ENCODE measurements around the gene NFATC2.

The NFATC2 gene

GRCh38 chr20:51352791-51353190 is 189.7 kb downstream of the NFATC2 start:
- no peak overlapping the region for H3K27ac ChIP-seq (ENCODE audit: low read length)
- no peak overlapping the region for H2AFZ ChIP-seq (ENCODE audit: low read depth, low read length)
- peaks cover 6% of the 10 kb centered on the region; the same call in 1 of the 2 replicates for H3K27me3 ChIP-seq (ENCODE audit: low read depth, low read length)
- H3K9ac ChIP-seq (ENCODE audit: low read length): no peak overlapping the region
- H3K4me2 ChIP-seq (ENCODE audit: low read length): no peak overlapping the region
- H3K4me3 ChIP-seq (ENCODE audit: low read length): no peak overlapping the region
- H3K36me3 ChIP-seq (replicated peaks; ENCODE audit: low read depth, low read length): no peaks in the 10 kb centered on the region
- H3K9me3 ChIP-seq (ENCODE audit: insufficient read depth, low read length): no peaks in the 10 kb centered on the region
- H3K4me1 ChIP-seq (ENCODE audit: low read length): no peaks in the 10 kb centered on the region
- no peaks in the 10 kb centered on the region for H4K20me1 ChIP-seq (ENCODE audit: insufficient read depth, low read length)
- no peaks in the 10 kb centered on the region for H3K79me2 ChIP-seq (ENCODE audit: low read length)
- no peak for TF ChIP-seq EZH2phosphoT487 (IDR thresholded peaks at IDR 0.05; ENCODE audit: low read depth)
- TF ChIP-seq, protein P1, sequence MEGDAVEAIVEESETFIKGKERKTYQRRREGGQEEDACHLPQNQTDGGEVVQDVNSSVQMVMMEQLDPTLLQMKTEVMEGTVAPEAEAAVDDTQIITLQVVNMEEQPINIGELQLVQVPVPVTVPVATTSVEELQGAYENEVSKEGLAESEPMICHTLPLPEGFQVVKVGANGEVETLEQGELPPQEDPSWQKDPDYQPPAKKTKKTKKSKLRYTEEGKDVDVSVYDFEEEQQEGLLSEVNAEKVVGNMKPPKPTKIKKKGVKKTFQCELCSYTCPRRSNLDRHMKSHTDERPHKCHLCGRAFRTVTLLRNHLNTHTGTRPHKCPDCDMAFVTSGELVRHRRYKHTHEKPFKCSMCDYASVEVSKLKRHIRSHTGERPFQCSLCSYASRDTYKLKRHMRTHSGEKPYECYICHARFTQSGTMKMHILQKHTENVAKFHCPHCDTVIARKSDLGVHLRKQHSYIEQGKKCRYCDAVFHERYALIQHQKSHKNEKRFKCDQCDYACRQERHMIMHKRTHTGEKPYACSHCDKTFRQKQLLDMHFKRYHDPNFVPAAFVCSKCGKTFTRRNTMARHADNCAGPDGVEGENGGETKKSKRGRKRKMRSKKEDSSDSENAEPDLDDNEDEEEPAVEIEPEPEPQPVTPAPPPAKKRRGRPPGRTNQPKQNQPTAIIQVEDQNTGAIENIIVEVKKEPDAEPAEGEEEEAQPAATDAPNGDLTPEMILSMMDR (IDR thresholded peaks at IDR 0.05; ENCODE audit: low read depth, low read length): no peak

DNA sequence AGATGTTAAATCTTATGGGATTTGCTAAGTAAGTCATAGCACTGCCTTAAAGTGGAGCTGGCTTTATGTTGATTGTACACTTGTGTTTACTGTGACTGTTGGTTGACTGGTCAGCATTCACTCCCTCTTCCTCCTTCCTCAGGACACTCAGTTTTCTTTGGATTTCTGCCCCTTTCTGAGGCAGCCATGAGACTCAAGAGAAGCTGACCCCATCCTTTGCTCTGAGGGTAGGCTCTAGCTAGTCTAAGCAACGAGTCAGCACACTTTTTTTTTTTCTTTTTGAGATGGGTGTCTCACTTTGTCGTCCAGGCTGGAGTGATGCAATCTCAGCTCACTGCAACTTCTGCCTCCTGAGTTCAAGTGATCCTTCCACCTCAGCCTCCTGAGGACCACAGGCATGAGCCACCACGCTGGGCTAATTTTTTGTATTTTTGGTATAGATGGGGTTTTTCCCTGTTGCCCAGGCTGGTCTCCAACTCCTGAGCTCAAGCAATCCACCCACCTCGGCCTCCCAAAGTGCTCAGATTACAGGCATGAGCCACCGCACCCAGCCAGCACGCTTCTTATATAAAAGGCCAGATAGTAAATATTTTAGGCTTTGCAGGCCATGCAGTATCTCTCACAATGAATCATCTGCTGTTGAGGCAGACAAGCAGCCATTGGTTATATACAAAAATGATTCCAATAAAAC is 191.4 kb downstream of the NFATC2 start:
- no peaks in the 10 kb centered on the region for H3K36me3 ChIP-seq (replicated peaks; ENCODE audit: low read depth, low read length)
- TF ChIP-seq, protein P1 (IDR thresholded peaks at IDR 0.05; ENCODE audit: low read depth, low read length): no peak
- no peak for TF ChIP-seq EZH2phosphoT487 (IDR thresholded peaks at IDR 0.05; ENCODE audit: low read depth)
- H3K4me3 ChIP-seq (ENCODE audit: low read length): no peak overlapping the region
- H2AFZ ChIP-seq (ENCODE audit: low read depth, low read length): no peak overlapping the region
- no peaks in the 10 kb centered on the region for H3K79me2 ChIP-seq (ENCODE audit: low read length)
- H4K20me1 ChIP-seq (ENCODE audit: insufficient read depth, low read length): no peaks in the 10 kb centered on the region
- H3K9ac ChIP-seq (ENCODE audit: low read length): no peak overlapping the region
- 0 out of 2 replicates have a peak, but pooled peaks cover 12% of the 10 kb centered on the region for H3K27me3 ChIP-seq (ENCODE audit: low read depth, low read length)
- no peaks in the 10 kb centered on the region for H3K9me3 ChIP-seq (ENCODE audit: insufficient read depth, low read length)
- no peaks in the 10 kb centered on the region for H3K4me1 ChIP-seq (ENCODE audit: low read length)
- H3K27ac ChIP-seq (ENCODE audit: low read length): no peak overlapping the region
- H3K4me2 ChIP-seq (ENCODE audit: low read length): no peak overlapping the region

DNA sequence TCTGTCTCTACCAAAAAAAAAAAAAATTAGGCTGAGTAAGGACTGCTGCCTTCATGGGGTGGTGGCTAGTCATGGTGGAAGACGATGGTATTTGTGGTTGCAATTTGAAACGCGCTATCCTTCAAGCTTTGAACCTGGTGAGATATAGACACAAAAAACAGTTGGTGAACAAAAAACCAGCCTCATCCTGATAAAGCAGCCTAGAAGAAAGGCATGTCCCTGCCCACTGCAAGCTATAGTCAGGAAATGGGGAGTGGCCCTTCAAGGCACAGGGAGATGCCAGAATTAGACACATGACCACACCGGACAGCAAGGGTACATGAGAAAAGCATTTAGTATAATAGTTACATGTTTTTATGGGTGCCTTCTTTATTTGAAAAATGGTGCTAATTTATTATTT is 193.6 kb downstream of the NFATC2 start:
- H3K27ac ChIP-seq (ENCODE audit: low read length): no peak overlapping the region
- no peak overlapping the region for H3K4me3 ChIP-seq (ENCODE audit: low read length)
- no peaks in the 10 kb centered on the region for H3K9me3 ChIP-seq (ENCODE audit: insufficient read depth, low read length)
- H3K36me3 ChIP-seq (replicated peaks; ENCODE audit: low read depth, low read length): no peaks in the 10 kb centered on the region
- no peaks in the 10 kb centered on the region for H3K4me1 ChIP-seq (ENCODE audit: low read length)
- TF ChIP-seq EZH2phosphoT487 (IDR thresholded peaks at IDR 0.05; ENCODE audit: low read depth): no peak
- TF ChIP-seq, protein P1 (IDR thresholded peaks at IDR 0.05; ENCODE audit: low read depth, low read length): no peak
- H3K4me2 ChIP-seq (ENCODE audit: low read length): no peak overlapping the region
- H2AFZ ChIP-seq (ENCODE audit: low read depth, low read length): no peak overlapping the region
- H3K79me2 ChIP-seq (ENCODE audit: low read length): no peaks in the 10 kb centered on the region
- H4K20me1 ChIP-seq (ENCODE audit: insufficient read depth, low read length): no peaks in the 10 kb centered on the region
- no peak overlapping the region for H3K9ac ChIP-seq (ENCODE audit: low read length)
- peaks cover 19% of the 10 kb centered on the region for H3K27me3 ChIP-seq (ENCODE audit: low read depth, low read length)

DNA sequence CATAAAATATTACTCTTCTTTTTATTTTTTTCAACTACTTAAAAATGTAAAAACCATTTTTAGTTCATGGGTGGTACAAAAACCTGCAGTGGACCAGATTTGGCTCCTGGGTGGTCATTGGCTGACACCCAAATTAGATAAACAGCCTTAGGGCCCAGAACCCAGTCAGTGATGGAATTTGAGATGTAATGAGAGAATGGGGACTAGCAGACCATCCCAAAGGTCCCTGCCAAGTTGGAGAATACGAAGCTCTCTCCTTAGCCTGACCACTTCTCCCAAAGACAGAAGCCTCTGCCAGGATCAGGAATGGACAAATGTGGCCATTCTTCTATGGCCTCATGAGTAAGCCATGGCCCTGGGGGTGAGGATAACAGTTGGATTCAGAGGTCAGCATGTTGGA is 194.7 kb downstream of the NFATC2 start:
- no peak overlapping the region for H2AFZ ChIP-seq (ENCODE audit: low read depth, low read length)
- no peak overlapping the region for H3K27ac ChIP-seq (ENCODE audit: low read length)
- H3K4me2 ChIP-seq (ENCODE audit: low read length): no peak overlapping the region
- H3K9ac ChIP-seq (ENCODE audit: low read length): no peak overlapping the region
- TF ChIP-seq EZH2phosphoT487 (IDR thresholded peaks at IDR 0.05; ENCODE audit: low read depth): no peak
- TF ChIP-seq, protein P1 (IDR thresholded peaks at IDR 0.05; ENCODE audit: low read depth, low read length): no peak
- no peaks in the 10 kb centered on the region for H3K9me3 ChIP-seq (ENCODE audit: insufficient read depth, low read length)
- H3K36me3 ChIP-seq (replicated peaks; ENCODE audit: low read depth, low read length): no peaks in the 10 kb centered on the region
- no peaks in the 10 kb centered on the region for H3K4me1 ChIP-seq (ENCODE audit: low read length)
- H3K4me3 ChIP-seq (ENCODE audit: low read length): no peak overlapping the region
- no peaks in the 10 kb centered on the region for H3K79me2 ChIP-seq (ENCODE audit: low read length)
- no peaks in the 10 kb centered on the region for H4K20me1 ChIP-seq (ENCODE audit: insufficient read depth, low read length)
- peaks cover 28% of the 10 kb centered on the region for H3K27me3 ChIP-seq (ENCODE audit: low read depth, low read length)

Data from OCI-LY3 (cell line).